ENCODE data around the gene OR4D1. TPM values are rescaled to one million over a fixed set of nuclear protein-coding genes. Genes with fewer than 3 reads are reported as not detected.
"Not testable (repeated sequence)": the region's sequence is repeated elsewhere in the genome, so short reads cannot be mapped to it uniquely, and the experiment has no call there.

The OR4D1 gene
- total RNA-seq, 1 donor from 2014 or later = not detected

- H3K27ac ChIP-seq = no peak overlapping the region
- H3K36me3 ChIP-seq = no peaks in the 10 kb centered on the region
- no peaks in the 10 kb centered on the region for H3K27me3 ChIP-seq
- no peaks in the 10 kb centered on the region for H3K9me3 ChIP-seq
- H3K4me3 ChIP-seq = no peak overlapping the region
- no peak for DNase-seq (ENCODE audit: extremely low spot score in 2 of 2)
- no peak for TF ChIP-seq CTCF (IDR thresholded peaks at IDR 0.05)
- no peak for TF ChIP-seq POLR2AphosphoS5 (IDR thresholded peaks at IDR 0.05; ENCODE audit: insufficient read depth in 1 of 2, low read depth in 1 of 2)
- TF ChIP-seq POLR2A (IDR thresholded peaks at IDR 0.05) = no peak
- H3K4me1 ChIP-seq = no peaks in the 10 kb centered on the region
- intact Hi-C loops (cut with DNase I) = no loop called here
Observed at GRCh38 chr17:58136669-58137279, 11.4 kb upstream of the OR4D1 start.

- Histone ChIP-seq H3K4me3 (no peak overlapping the region), H3K27ac (no peak overlapping the region), H3K36me3 (no peaks in the 10 kb centered on the region), H3K4me1 (no peaks in the 10 kb centered on the region), H3K9me3 (peaks cover 4% of the 10 kb centered on the region), H3K27me3 (no peaks in the 10 kb centered on the region)
- no peak for DNase-seq (ENCODE audit: extremely low spot score in 2 of 2)
- intact Hi-C loops (cut with DNase I) = no loop called here
- no peak for TF ChIP-seq POLR2A (IDR thresholded peaks at IDR 0.05)
- TF ChIP-seq POLR2AphosphoS5 (IDR thresholded peaks at IDR 0.05; ENCODE audit: insufficient read depth in 1 of 2, low read depth in 1 of 2) = no peak
- no peak for TF ChIP-seq CTCF (IDR thresholded peaks at IDR 0.05)
Observed at GRCh38 chr17:58141505-58141904, 6.7 kb upstream of the OR4D1 start.

- H3K9me3 ChIP-seq; H3K36me3 ChIP-seq; H3K4me3 ChIP-seq; H3K4me1 ChIP-seq; H3K27ac ChIP-seq; intact Hi-C loops (cut with DNase I); H3K27me3 ChIP-seq; DNase-seq (ENCODE audit: extremely low spot score in 2 of 2): not testable (repeated sequence)
Observed at GRCh38 chr17:58143335-58143734, 4.8 kb upstream of the OR4D1 start.

GRCh38 chr17:58144801-58145200 lies 3.4 kb upstream of the OR4D1 start:
- no peak for TF ChIP-seq POLR2A (IDR thresholded peaks at IDR 0.05)
- TF ChIP-seq POLR2AphosphoS5 (IDR thresholded peaks at IDR 0.05; ENCODE audit: insufficient read depth in 1 of 2, low read depth in 1 of 2) = no peak
- TF ChIP-seq CTCF (IDR thresholded peaks at IDR 0.05) = no peak
- no peak overlapping the region for H3K27ac ChIP-seq
- H3K4me1 ChIP-seq = no peaks in the 10 kb centered on the region
- no peak overlapping the region for H3K4me3 ChIP-seq
- peaks cover 4% of the 10 kb centered on the region for H3K9me3 ChIP-seq
- no peaks in the 10 kb centered on the region for H3K36me3 ChIP-seq
- no peak for DNase-seq (ENCODE audit: extremely low spot score in 2 of 2)
- intact Hi-C loops (cut with DNase I) = no loop called here
- no peaks in the 10 kb centered on the region for H3K27me3 ChIP-seq

- Histone ChIP-seq H3K27ac (no peak overlapping the region), H3K36me3 (no peaks in the 10 kb centered on the region), H3K4me1 (no peaks in the 10 kb centered on the region), H3K4me3 (no peak overlapping the region), H3K9me3 (peaks cover 4% of the 10 kb centered on the region), H3K27me3 (no peaks in the 10 kb centered on the region)
- intact Hi-C loops (cut with DNase I) = no loop called here
- no peak for DNase-seq (ENCODE audit: extremely low spot score in 2 of 2)
- no peak for TF ChIP-seq POLR2AphosphoS5 (IDR thresholded peaks at IDR 0.05; ENCODE audit: insufficient read depth in 1 of 2, low read depth in 1 of 2)
- no peak for TF ChIP-seq CTCF (IDR thresholded peaks at IDR 0.05)
- TF ChIP-seq POLR2A (IDR thresholded peaks at IDR 0.05) = no peak
Observed at GRCh38 chr17:58148609-58149008, 425 bp downstream of the OR4D1 start.

Data from vagina (tissue), 2 donors.